Measurements from ENCODE around the gene FFAR3. TPM values are rescaled to one million over a fixed set of nuclear protein-coding genes. Genes with fewer than 3 reads are reported as not detected.

FFAR3 gene
- total and polyA plus RNA-seq, 8 donors: 0.09 to 1.6 (median 0.30) TPM; not detected in 2

DNA sequence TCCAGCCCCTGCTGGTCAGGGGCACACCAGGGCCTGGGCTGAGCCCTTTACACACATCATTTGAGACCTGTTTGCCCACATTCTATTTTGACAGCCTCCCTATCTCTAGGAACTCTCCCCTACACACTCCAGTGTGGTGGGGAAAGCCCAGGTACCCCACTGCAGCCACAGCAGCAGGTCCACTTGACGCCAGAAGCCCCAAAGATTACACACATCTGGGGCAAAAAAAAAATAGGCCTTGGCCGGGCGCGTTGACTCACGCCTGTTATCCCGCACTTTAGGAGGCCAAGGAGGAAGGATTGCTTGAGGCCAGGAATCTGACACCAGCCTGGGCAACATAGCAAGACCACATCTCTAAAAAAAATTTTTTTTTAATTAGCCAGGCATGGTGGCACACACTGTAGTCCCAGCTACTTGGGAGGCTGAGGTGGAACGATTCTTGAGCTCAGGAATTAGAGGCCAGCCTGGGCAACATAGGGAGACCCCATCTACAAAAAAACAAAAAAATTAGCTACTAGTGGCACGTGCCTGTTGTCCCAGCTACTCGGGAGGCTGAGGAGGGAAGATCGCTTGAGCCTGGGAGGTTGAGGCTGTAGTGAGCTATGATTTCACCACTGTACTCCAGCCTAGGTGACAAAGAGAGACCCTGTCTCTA lies 47.3 kb upstream of the FFAR3 start:
- Histone ChIP-seq H3K9me3 (no peaks in the 10 kb centered on the region), H3K27me3 (peaks cover 0 to 9% of the 10 kb centered on the region in 2 donors), H3K27ac (no peak overlapping the region), H3K4me3 (no peak overlapping the region), H3K36me3 (no peaks in the 10 kb centered on the region), H3K4me1 (peaks cover 0 to 14% of the 10 kb centered on the region in 2 donors)
- ATAC-seq (no peak), DNase-seq (peak in 1 of 4 donors; percentile 1)
- TF ChIP-seq, protein P1, sequence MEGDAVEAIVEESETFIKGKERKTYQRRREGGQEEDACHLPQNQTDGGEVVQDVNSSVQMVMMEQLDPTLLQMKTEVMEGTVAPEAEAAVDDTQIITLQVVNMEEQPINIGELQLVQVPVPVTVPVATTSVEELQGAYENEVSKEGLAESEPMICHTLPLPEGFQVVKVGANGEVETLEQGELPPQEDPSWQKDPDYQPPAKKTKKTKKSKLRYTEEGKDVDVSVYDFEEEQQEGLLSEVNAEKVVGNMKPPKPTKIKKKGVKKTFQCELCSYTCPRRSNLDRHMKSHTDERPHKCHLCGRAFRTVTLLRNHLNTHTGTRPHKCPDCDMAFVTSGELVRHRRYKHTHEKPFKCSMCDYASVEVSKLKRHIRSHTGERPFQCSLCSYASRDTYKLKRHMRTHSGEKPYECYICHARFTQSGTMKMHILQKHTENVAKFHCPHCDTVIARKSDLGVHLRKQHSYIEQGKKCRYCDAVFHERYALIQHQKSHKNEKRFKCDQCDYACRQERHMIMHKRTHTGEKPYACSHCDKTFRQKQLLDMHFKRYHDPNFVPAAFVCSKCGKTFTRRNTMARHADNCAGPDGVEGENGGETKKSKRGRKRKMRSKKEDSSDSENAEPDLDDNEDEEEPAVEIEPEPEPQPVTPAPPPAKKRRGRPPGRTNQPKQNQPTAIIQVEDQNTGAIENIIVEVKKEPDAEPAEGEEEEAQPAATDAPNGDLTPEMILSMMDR (IDR thresholded peaks at IDR 0.05): no peak
- intact Hi-C loops (cut with DNase I): no loop called here

DNA sequence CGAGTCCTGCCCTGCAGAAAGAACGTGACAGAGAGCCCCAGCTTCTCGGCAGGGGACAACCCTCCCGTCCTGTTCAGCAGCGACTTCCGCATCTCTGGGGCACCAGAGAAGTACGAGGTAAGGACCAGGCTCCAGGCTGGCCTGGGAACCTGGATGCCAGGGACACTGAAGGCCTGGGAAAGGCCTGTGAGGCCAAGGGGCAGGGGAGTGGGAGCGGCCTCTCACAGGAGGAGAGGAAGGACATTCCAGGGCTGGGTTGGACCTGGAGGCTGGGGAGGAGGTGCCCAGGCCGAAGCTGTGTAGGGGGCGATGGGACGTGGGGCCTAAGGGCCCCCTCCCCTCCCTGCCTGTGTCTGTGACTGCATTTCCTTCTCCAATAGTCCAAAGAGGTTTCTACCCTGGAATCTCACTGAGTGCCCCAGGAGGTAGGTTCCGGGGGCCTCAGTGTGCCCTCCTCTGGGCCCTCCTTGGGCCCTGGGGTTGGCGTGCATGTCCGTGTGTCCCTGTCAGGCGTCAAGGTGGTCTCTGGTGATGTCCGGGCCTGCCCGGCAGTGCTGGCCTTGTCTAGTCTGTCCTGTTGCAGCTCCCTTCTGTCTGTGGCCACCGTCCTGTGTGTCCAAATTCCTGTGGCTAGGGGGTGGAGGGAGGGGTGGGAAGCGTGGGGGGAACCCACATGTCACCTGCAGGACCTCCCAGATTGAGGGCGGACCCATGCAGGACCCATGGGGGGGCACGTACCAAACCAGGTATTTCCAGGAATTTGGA lies 46.2 kb upstream of the FFAR3 start:
- intact Hi-C loops (cut with DNase I): no loop called here
- ATAC-seq (peak; percentile 20), DNase-seq (peak in 1 of 4 donors; percentile 66)
- TF ChIP-seq, protein P1 (IDR thresholded peaks at IDR 0.05): no peak
- H3K36me3 ChIP-seq: no peaks in the 10 kb centered on the region
- no peak overlapping the region for H3K27ac ChIP-seq
- H3K4me1 ChIP-seq: peaks cover 0 to 10% of the 10 kb centered on the region in 2 donors
- H3K4me3 ChIP-seq: no peak overlapping the region
- H3K27me3 ChIP-seq: peaks cover 0 to 9% of the 10 kb centered on the region in 2 donors
- H3K9me3 ChIP-seq: no peaks in the 10 kb centered on the region

DNA sequence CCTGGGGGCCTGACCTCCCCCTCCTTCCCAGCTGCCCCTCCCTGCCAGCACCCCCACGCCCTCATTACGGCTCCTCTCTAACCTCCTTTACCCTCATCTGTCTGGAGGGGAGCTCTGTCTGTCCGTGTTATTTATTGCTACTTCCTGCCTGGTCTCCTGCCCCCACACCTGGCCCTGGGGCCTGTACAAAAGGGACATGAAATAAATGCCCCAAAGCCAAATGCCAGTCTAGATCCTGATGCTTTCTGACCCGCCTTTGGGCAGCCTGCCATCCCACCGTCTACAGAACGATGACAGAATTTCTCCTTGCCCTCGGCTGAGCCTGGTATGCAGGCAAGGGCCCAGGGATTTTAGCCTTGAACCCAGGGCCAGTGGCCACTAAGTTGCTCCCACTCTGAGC lies 44.7 kb upstream of the FFAR3 start:
- no peak overlapping the region for H3K27ac ChIP-seq
- no peak for ATAC-seq

DNA sequence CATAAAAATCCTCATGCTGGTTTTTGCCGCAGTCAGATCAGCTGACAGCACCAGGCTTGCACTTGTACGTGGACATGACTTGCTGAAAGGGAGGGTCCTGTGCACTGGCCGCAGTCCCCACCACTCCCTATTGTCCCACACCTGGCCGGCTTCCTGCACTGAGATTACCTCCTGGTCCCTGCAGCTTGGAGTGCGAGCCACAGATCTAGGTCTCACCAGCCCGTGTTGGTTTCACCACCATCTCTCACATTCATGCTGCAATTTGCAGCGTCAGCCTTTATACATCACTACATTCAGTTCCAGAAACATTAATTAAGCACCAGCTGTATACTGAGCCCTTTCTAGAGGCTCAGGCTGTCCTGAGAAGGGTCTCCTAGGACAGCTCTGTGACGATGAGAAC lies 44.2 kb upstream of the FFAR3 start:
- ATAC-seq: no peak
- DNase-seq: no peak
- no peaks in the 10 kb centered on the region for H3K9me3 ChIP-seq
- TF ChIP-seq, protein P1 (IDR thresholded peaks at IDR 0.05): no peak
- H3K27ac ChIP-seq: no peak overlapping the region
- H3K4me1 ChIP-seq: peaks cover 0 to 27% of the 10 kb centered on the region in 2 donors
- H3K36me3 ChIP-seq: no peaks in the 10 kb centered on the region
- H3K4me3 ChIP-seq: no peak overlapping the region
- intact Hi-C loops (cut with DNase I): no loop called here
- peaks cover 0 to 9% of the 10 kb centered on the region in 2 donors for H3K27me3 ChIP-seq

More for the DNA sequence above, 44.7 kb upstream of the FFAR3 start:
- no peaks in the 10 kb centered on the region for H3K9me3 ChIP-seq
- peaks cover 0 to 9% of the 10 kb centered on the region in 2 donors for H3K27me3 ChIP-seq
- peaks cover 0 to 23% of the 10 kb centered on the region in 2 donors for H3K4me1 ChIP-seq
- H3K4me3 ChIP-seq: no peak overlapping the region
- no peaks in the 10 kb centered on the region for H3K36me3 ChIP-seq
- peak in 1 of 4 donors; percentile 28 for DNase-seq
- TF ChIP-seq, protein P1 (IDR thresholded peaks at IDR 0.05): no peak
- intact Hi-C loops (cut with DNase I): no loop called here

DNA sequence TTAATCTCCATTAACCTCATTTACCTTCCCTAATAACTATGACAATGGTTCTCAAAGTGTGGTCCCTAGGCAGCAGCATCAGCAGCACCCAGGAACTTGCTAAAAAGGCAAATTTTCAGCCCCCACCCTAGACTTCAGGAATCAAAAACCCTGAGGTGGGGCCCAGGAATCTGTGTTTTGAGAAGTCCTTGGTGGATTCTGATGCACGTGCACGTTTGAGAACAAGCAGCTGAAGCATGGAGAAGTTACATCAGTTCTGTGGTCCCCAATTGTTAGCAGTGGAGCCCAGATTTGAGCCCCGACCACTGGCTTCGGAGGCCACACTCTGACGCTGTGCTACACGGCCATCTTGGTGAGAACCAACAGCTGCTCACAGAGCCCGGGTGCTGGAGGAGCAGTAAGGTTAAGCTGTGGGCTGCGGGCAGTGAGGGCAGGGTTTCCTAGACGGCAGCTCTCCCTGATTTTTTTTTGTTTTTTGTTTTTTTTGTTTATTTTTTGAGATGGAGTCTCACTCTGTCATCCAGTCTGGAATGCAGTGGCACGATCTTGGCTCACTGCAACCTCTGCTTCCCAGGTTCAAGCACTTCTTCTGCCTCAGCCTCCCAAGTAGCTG lies 43.3 kb upstream of the FFAR3 start:
- Histone ChIP-seq H3K4me1 (peaks cover 0 to 36% of the 10 kb centered on the region in 2 donors), H3K4me3 (no peak overlapping the region), H3K27me3 (peaks cover 0 to 9% of the 10 kb centered on the region in 2 donors), H3K36me3 (no peaks in the 10 kb centered on the region), H3K27ac (no peak overlapping the region), H3K9me3 (no peaks in the 10 kb centered on the region)
- ATAC-seq (no peak), DNase-seq (peak in 1 of 4 donors; percentile 55)
- intact Hi-C loops (cut with DNase I): no loop called here
- TF ChIP-seq, protein P1 (IDR thresholded peaks at IDR 0.05): no peak
